Esophagus muscularis mucosa (tissue), 4 donors: ENCODE data around the gene KDM4D.

Experiments used
- CTCF ChIP-seq, 3 experiments: fragments of 200-600 bp in 2 of 3; fragments of 450-650 bp in 1 of 3; sonication (generic) in 2 of 3; IDR thresholded peaks; one replicate each; pipeline ENCODE4 v1.5.1; 2017 to 2019; ENCODE audit warnings: antibody characterized with exemption in 3 of 3, mild to moderate bottlenecking in 2 of 3, moderate library complexity in 1 of 3
- EP300 ChIP-seq: sonication (generic); formaldehyde crosslinking; IDR thresholded peaks from one replicate; pipeline ENCODE4 v1.6.1; 2017; ENCODE audit warnings: antibody characterized with exemption
- POLR2A ChIP-seq: fragments of 450-650 bp; IDR thresholded peaks from one replicate; pipeline ENCODE4 v1.6.1; 2017; ENCODE audit warnings: antibody characterized with exemption, moderate library complexity, mild to moderate bottlenecking, low read depth
- POLR2AphosphoS5 ChIP-seq, 2 donors: sonication (generic); formaldehyde crosslinking; IDR thresholded peaks; one replicate each; pipeline ENCODE4 v1.6.1; 2017; ENCODE audit warnings: antibody characterized with exemption in 2 of 2

GRCh38 chr11:94946812-94947211, 26.7 kb upstream of the KDM4D start:
- no peak for TF ChIP-seq CTCF (IDR thresholded peaks at IDR 0.05)
- no peak for TF ChIP-seq POLR2A
- no peak for TF ChIP-seq POLR2AphosphoS5 (IDR thresholded peaks at IDR 0.05)
- TF ChIP-seq EP300, result no peak
